ENCODE data around the gene SCAP. TPM values are rescaled to one million over a fixed set of nuclear protein-coding genes. Genes with fewer than 3 reads are reported as not detected.
A peak's percentile ranks its signal among the peaks of the same experiment; 100 is the strongest.

Gene SCAP
- total and polyA plus RNA-seq, 2 of the 13 experiments (the other 11 are each of a cell fraction or from before 2014, with no cell fraction given) = 40.4 to 53.3 TPM

- Histone ChIP-seq H3K27ac (ENCODE audit: extremely low read length, insufficient read depth, low read length) (no peak overlapping the region), H3K4me2 (ENCODE audit: low read depth, low read length) (no peak overlapping the region), H4K20me1 (ENCODE audit: insufficient read depth, low read length) (peaks cover 19% of the 10 kb centered on the region; the same call in 1 of the 2 replicates), H3K27me3 (ENCODE audit: control insufficient read depth in 1 of 2, insufficient read depth in 2 of 2, low read length in 2 of 2) (no peaks in the 10 kb centered on the region), H2AFZ (ENCODE audit: low read length) (no peak overlapping the region), H3K79me2 (ENCODE audit: insufficient read depth, low read length) (peaks cover 63% of the 10 kb centered on the region), H3K4me1 (ENCODE audit: insufficient read depth, low read length) (peaks cover 40% of the 10 kb centered on the region), H3K9me3 (ENCODE audit: low read length) (no peaks in the 10 kb centered on the region), H3K36me3 (replicated peaks in 1 of 2; ENCODE audit: control insufficient read depth in 1 of 2, insufficient read depth in 2 of 2, low read length in 2 of 2) (peaks cover 10 to 26% of the 10 kb centered on the region in 2 experiments; a peak in 4 of 5 replicates), H3K9ac (ENCODE audit: insufficient read depth, low read depth, low read length) (no peak overlapping the region), H3K4me3 (replicated peaks in 1 of 3; ENCODE audit: insufficient read depth in 1 of 3, low read depth in 2 of 3, low read length in 3 of 3) (no peak overlapping the region)
- CTCF ChIA-PET (ENCODE audit: low intra/inter-chr PET ratio, low total read pairs) = no interaction called here
- intact Hi-C loops (cut with micrococcal nuclease; ENCODE audit: unreplicated experiment) (no loop called here), in situ Hi-C loops (cut with HindIII; ENCODE audit: extremely low pct_ligation_motif_present, low pct_unique_long_range_greater_than_20kb) (no loop called here)
- POLR2A ChIA-PET = interaction anchor here (2.3 kb wide), 1 partner anchor 13 kb away, joined by 18 read pairs; the partner anchor contains the start of gene PTPN23
- TF ChIP-seq PATZ1 (CRISPR knock-in tag; IDR thresholded peaks at IDR 0.05) = no peak
- peak; percentile 45; the same call in 1 of the 2 replicates for TF ChIP-seq ZNF770 (CRISPR knock-in tag; IDR thresholded peaks at IDR 0.05)
- ATAC-seq (no peak), FAIRE-seq (no peak), DNase-seq (ENCODE audit: low spot score) (no peak)
- BruUV-seq (replicated peaks) = no TSS peak
- WGBS (ENCODE audit: low lambda C conversion rate) = 96% methylated on average over 3 of the region's 3 CpGs
Measured at GRCh38 chr3:47392933-47393332, 82.8 kb downstream of the SCAP start.

GRCh38 chr3:47385796-47386195 is 89.9 kb downstream of the SCAP start:
- no peak for FAIRE-seq
- WGBS (ENCODE audit: low lambda C conversion rate) = 95% methylated on average over 2 of the region's 2 CpGs
- H3K9me3 ChIP-seq (ENCODE audit: low read length) = no peaks in the 10 kb centered on the region
- H3K4me3 ChIP-seq (replicated peaks in 1 of 3; ENCODE audit: insufficient read depth in 1 of 3, low read depth in 2 of 3, low read length in 3 of 3) = no peak overlapping the region
- in situ Hi-C loops (cut with HindIII; ENCODE audit: extremely low pct_ligation_motif_present, low pct_unique_long_range_greater_than_20kb) (no loop called here), intact Hi-C loops (cut with micrococcal nuclease; ENCODE audit: unreplicated experiment) (loop anchor here (1.0 kb wide), 1 partner anchor 9 kb away; no protein-coding TSS in a partner anchor)
- ATAC-seq = no peak
- peak overlapping the region; percentile 56 for H3K27ac ChIP-seq (ENCODE audit: extremely low read length, insufficient read depth, low read length)
- no peak overlapping the region for H3K9ac ChIP-seq (ENCODE audit: insufficient read depth, low read depth, low read length)
- POLR2A ChIA-PET = no interaction called here
- no peak overlapping the region for H3K4me2 ChIP-seq (ENCODE audit: low read depth, low read length)
- CTCF ChIA-PET (ENCODE audit: low intra/inter-chr PET ratio, low total read pairs) = no interaction called here
- DNase-seq (ENCODE audit: low spot score) = no peak
- BruUV-seq (replicated peaks) = no TSS peak
- peaks cover 43% of the 10 kb centered on the region for H3K4me1 ChIP-seq (ENCODE audit: insufficient read depth, low read length)
- peaks cover 71% of the 10 kb centered on the region for H3K79me2 ChIP-seq (ENCODE audit: insufficient read depth, low read length)
- H3K36me3 ChIP-seq (replicated peaks in 1 of 2; ENCODE audit: control insufficient read depth in 1 of 2, insufficient read depth in 2 of 2, low read length in 2 of 2) = peaks cover 4 to 15% of the 10 kb centered on the region in 2 experiments; a peak in 2 of 5 replicates
- peaks cover 20% of the 10 kb centered on the region for H4K20me1 ChIP-seq (ENCODE audit: insufficient read depth, low read length)
- H3K27me3 ChIP-seq (ENCODE audit: control insufficient read depth in 1 of 2, insufficient read depth in 2 of 2, low read length in 2 of 2) = no peaks in the 10 kb centered on the region; a peak in 1 of 5 replicates
- H2AFZ ChIP-seq (ENCODE audit: low read length) = no peak overlapping the region
- no peak for TF ChIP-seq ZNF407 (CRISPR knock-in tag; IDR thresholded peaks at IDR 0.05; ENCODE audit: not compliant biosample characterization)

All from HepG2 (cell line).